ENCODE data around the gene RASA3. TPM values are rescaled to one million over a fixed set of nuclear protein-coding genes. Genes with fewer than 3 reads are reported as not detected.
A peak's percentile ranks its signal among the peaks of the same experiment; 100 is the strongest.

The RASA3 gene
- total RNA-seq, 6 experiments from 2014 or later = 3.5 to 7.9 (median 4.6) TPM

DNA sequence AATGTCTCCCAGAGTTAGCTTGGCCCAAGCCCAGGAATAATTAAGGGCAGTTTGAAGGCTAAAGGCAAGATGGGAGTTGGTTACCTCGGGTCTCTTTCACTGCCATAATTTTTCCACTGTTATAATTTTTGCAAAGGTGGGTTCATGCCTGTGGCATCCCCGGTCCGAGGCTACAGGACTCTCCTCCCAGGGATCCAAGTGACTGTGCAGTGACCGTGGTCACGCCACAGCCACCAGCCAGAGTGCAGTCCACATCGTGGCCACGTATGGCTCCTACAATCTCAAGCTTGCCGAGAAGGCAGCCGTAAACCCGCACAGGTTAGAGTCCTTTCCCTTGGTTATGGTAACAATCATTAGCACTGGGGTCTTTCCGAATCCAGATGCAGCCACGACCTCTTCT is 195.3 kb downstream of the RASA3 start:
- Histone ChIP-seq H3K27me3 (no peaks in the 10 kb centered on the region), H3K4me3 (no peak overlapping the region), H3K4me1 (peaks cover 0 to 5% (median 0%) of the 10 kb centered on the region in 4 donors), H3K9me3 (no peaks in the 10 kb centered on the region), H3K36me3 (no peaks in the 10 kb centered on the region), H3K27ac (no peak overlapping the region)
- DNase-seq (no peak), ATAC-seq (no peak)
- no peak for TF ChIP-seq POLR2A (IDR thresholded peaks at IDR 0.05)
- TF ChIP-seq, protein P1, sequence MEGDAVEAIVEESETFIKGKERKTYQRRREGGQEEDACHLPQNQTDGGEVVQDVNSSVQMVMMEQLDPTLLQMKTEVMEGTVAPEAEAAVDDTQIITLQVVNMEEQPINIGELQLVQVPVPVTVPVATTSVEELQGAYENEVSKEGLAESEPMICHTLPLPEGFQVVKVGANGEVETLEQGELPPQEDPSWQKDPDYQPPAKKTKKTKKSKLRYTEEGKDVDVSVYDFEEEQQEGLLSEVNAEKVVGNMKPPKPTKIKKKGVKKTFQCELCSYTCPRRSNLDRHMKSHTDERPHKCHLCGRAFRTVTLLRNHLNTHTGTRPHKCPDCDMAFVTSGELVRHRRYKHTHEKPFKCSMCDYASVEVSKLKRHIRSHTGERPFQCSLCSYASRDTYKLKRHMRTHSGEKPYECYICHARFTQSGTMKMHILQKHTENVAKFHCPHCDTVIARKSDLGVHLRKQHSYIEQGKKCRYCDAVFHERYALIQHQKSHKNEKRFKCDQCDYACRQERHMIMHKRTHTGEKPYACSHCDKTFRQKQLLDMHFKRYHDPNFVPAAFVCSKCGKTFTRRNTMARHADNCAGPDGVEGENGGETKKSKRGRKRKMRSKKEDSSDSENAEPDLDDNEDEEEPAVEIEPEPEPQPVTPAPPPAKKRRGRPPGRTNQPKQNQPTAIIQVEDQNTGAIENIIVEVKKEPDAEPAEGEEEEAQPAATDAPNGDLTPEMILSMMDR (IDR thresholded peaks at IDR 0.05) = no peak
- intact Hi-C loops (cut with DNase I) = no loop called here
- WGBS (ENCODE audit: insufficient coverage, low coverage, low lambda C conversion rate, missing lambda C conversion rate) = 54% methylated on average over 8 of the region's 12 CpGs

DNA sequence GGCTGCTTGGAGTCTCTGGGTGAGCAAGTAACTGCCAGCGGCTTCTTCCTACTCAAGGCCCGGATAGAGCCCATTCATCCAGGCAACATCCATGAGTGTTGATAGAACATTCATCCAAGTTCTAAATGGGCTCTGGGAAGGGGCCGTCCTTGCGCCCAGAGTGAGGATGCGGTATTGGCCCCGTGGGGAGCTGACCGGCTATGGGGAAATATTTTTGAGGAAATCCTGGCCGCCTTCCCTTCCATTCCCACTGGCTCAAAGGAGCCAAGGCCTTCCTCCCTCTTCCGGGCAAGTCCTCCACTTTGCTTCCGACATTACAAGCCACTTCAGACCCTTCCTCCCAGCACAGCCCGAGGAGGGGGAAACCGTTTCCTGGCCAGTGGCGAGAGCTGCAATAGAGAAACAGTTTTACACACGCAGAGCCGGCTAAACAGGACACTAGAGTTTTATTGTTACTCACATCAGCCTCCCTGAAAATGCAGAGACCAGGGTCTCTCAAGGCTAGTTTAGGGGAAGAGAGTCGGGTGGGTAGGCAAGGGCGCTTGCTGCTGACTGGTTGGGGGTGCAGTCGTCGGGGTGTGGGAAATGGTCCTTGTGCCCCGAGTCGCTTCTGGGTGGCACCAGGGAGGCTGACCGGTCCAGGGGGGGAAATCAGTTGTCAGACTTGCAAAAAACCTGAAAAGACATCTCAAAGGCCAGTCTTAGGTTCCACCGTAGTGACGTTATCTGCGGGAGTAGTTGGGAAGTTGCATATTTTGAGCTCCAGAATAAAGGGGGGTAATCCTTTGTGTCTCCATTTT is 196.1 kb downstream of the RASA3 start:
- H3K4me1 ChIP-seq = peaks cover 0 to 5% (median 0%) of the 10 kb centered on the region in 4 donors
- no peak for ATAC-seq
- H3K36me3 ChIP-seq = no peaks in the 10 kb centered on the region
- H3K27ac ChIP-seq = no peak overlapping the region
- no peak overlapping the region for H3K4me3 ChIP-seq
- intact Hi-C loops (cut with DNase I) = no loop called here
- 77% methylated on average over 11 of the region's 25 CpGs for WGBS (ENCODE audit: insufficient coverage, low coverage, low lambda C conversion rate, missing lambda C conversion rate)
- no peaks in the 10 kb centered on the region for H3K27me3 ChIP-seq
- no peak for DNase-seq
- TF ChIP-seq, protein P1 (IDR thresholded peaks at IDR 0.05) = no peak
- TF ChIP-seq POLR2A (IDR thresholded peaks at IDR 0.05) = no peak
- no peaks in the 10 kb centered on the region for H3K9me3 ChIP-seq

DNA sequence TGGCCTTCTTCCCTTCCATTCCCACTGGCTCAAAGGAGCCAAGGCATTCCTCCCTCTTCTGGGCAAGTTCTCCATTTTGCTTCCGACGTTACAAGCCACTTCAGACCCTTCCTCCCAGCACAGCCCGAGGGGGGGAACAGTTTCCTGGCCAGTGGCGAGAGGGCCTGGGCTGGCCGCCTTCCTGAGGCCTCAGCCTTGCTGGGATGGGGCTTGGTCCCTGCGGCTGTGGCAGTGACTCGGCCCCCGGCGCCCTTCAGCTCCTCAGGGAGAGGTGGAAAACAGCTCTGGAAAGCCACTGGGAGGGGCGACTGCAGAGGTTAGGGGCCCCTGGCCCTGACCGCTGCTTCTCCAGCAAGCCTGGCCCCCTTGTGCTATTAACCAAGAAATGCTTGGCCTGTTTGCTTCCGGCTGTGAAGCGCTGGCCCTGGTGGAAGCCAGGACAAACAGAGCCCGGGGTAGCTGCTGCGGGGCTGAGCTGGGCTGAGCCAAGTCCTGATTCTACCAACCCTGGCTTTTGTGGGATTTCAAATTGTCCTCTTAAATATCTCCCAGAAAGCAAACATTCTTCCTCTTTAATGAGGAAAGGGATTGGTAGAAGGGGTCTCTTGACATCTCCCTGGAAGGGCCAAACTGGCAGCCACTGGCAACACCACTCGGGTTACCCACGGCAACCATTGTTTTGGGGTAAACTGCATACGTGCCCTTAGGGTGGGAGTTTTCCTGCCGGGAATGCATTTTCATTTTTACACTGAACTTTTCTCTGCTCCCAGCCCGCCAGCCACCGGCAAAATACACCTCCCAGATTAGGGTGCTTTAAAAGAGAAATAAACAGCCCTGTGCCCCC is 197.2 kb downstream of the RASA3 start:
- Histone ChIP-seq H3K4me3 (no peak overlapping the region), H3K36me3 (no peaks in the 10 kb centered on the region), H3K27ac (no peak overlapping the region), H3K9me3 (no peaks in the 10 kb centered on the region), H3K4me1 (peaks cover 0 to 5% (median 0%) of the 10 kb centered on the region in 4 donors), H3K27me3 (no peaks in the 10 kb centered on the region)
- 58% methylated on average over 10 of the region's 21 CpGs for WGBS (ENCODE audit: insufficient coverage, low coverage, low lambda C conversion rate, missing lambda C conversion rate)
- peak in 2 of 3 donors; percentile 31 to 45 for DNase-seq
- intact Hi-C loops (cut with DNase I) = no loop called here
- TF ChIP-seq, protein P1 (IDR thresholded peaks at IDR 0.05) = no peak
- no peak for TF ChIP-seq POLR2A (IDR thresholded peaks at IDR 0.05)
- no peak for ATAC-seq

DNA sequence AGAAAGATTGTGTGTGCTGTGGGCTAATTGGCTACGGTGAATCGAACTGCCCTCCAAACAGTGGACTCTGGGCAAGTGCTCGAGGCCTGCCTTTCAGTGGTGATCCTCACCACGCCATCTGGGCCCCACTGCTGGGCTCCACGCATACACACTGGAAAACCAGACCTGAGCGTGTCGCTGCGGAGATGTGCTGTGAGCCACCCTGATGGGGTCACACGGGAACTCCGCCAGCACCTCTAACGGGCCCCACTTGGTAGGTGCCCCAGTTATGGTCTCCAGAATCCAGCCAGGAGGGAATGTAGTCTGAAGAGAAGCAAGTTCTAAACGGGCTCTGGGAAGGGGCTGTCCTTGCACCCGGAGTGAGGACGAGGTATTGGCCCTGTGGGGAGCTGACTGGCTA is 197.8 kb downstream of the RASA3 start:
- Histone ChIP-seq H3K36me3 (no peaks in the 10 kb centered on the region), H3K27me3 (no peaks in the 10 kb centered on the region), H3K4me3 (no peak overlapping the region), H3K27ac (no peak overlapping the region), H3K4me1 (peaks cover 0 to under 1% (median 0%) of the 10 kb centered on the region in 4 donors), H3K9me3 (no peaks in the 10 kb centered on the region)
- TF ChIP-seq, protein P1 (IDR thresholded peaks at IDR 0.05) = no peak
- no peak for TF ChIP-seq POLR2A (IDR thresholded peaks at IDR 0.05)
- DNase-seq (peak in 2 of 3 donors; percentile 35 to 37), ATAC-seq (no peak)
- intact Hi-C loops (cut with DNase I) = no loop called here
- 86% methylated on average over 4 of the region's 14 CpGs for WGBS (ENCODE audit: insufficient coverage, low coverage, low lambda C conversion rate, missing lambda C conversion rate)

Measured in right lobe of liver (tissue), 6 donors.